ENCODE results near the gene SPPL2B.

- TF ChIP-seq CTCF (IDR thresholded peaks at IDR 0.05) (no peak), POLR2A (IDR thresholded peaks at IDR 0.05) (no peak), EP300 (IDR thresholded peaks at IDR 0.05) (no peak), POLR2AphosphoS5 (IDR thresholded peaks at IDR 0.05) (no peak)
Measured at GRCh38 chr19:2374808-2375207, 46.3 kb downstream of the SPPL2B start.

All from gastroesophageal sphincter (tissue), 3 donors.